NCI-H460 (cell line): ENCODE data around the gene FBXO24. TPM values are rescaled to one million over a fixed set of nuclear protein-coding genes. Genes with fewer than 3 reads are reported as not detected.
A peak's percentile ranks its signal among the peaks of the same experiment; 100 is the strongest.

ENCODE experiments used
- DNase-seq: peaks from one replicate; pipeline ENCODE4 v3.0.0-alpha.2; 2016; ENCODE audit warnings: low read depth; ENCODE audit errors: extremely low read depth
- total RNA-seq: library from RNA; depleted of rRNA; stranded (reverse); fragments of >200 nt; shearing (Covaris generic); gene quantifications from 2 replicates; pipeline ENCODE4 v1.2.3, GENCODE V29; 2014

Gene FBXO24
- total RNA-seq, 1 experiment from 2014 or later: 0.69 TPM

DNA sequence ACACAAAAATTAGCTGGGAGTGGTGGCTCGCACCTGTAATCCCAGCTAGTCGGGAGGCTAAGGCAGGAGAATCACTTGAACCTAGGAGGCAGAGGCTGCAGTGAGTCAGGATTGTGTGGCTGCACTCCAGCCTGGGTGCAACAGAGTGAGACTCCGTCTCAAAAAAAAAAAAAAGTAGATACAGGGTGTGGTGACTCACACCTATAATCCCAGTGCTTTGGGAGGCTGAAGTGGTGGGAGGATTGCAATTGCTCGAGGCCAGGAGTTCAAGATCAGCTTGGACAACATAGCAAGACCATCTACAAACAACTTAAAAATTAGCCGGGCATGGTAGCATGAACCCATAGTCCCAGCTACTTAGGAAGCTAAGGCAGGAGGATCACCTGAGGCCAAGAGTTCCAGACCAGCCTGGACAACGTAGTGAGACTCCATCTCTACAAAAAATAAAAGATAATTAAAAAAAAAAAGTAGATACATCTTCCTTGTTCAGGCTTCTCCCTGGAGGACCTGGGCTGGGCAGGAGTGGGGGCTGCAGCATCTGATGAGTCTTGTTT, 28.3 kb downstream of the FBXO24 start:
- DNase-seq: no peak

DNA sequence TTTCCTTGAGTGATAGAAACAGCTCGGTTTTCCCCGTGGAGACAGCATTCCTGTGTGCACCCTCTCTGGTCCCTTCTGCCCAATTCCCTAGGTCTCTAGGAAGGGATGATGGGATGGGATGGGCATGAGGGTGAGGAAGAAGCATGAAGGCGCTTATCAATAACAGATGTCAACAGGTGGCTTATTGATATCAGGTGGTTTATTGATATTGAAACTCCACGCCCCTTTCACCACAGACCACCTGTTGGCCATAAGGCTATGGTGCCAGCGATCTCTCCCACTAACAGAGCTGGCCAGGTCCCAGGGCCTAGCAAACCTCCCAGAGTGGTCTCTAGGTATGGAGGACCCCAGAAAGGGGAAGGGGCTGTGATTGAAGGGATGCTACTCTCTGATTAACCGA, 34.1 kb downstream of the FBXO24 start:
- no peak for DNase-seq

DNA sequence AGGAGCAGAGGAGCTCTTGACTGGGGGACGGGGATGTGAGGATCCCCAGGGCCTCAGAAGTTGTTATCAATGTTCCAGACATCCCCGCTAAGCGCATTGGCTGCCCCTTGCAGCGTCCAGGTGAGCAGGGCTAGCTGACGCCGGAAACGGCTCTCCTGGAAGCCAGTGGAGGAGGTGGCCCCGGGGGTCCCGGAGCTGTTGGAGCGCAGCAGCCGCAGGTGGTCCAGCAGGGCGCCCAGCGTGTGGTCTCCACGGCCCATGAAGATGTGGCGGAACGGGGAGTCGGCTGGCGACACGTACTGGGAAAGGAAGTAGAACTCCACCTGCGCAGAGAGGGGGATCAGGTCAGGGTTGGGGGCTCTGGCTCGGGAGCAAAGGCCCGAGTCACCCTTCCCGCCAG, 34.7 kb downstream of the FBXO24 start:
- no peak for DNase-seq

DNA sequence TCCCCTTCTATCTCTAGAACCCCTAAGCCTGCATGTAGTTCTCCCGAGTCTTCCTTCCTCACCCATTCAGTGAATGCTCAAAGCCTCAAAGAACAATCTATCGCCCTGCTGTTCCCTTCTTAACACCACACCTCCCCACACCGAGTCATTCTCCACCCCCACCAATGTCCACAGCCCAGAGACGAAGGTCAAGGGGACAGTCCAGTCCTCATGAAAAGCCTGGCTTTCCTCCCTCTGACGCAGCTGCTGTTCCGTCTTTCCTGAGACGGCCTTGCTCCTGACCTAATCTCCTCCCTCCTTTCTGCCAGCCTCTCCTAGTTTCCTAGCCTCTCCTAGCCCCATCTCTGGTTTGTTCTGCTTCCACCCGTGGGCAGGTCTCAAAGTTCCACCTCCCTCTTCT, 35.4 kb downstream of the FBXO24 start:
- no peak for DNase-seq

DNA sequence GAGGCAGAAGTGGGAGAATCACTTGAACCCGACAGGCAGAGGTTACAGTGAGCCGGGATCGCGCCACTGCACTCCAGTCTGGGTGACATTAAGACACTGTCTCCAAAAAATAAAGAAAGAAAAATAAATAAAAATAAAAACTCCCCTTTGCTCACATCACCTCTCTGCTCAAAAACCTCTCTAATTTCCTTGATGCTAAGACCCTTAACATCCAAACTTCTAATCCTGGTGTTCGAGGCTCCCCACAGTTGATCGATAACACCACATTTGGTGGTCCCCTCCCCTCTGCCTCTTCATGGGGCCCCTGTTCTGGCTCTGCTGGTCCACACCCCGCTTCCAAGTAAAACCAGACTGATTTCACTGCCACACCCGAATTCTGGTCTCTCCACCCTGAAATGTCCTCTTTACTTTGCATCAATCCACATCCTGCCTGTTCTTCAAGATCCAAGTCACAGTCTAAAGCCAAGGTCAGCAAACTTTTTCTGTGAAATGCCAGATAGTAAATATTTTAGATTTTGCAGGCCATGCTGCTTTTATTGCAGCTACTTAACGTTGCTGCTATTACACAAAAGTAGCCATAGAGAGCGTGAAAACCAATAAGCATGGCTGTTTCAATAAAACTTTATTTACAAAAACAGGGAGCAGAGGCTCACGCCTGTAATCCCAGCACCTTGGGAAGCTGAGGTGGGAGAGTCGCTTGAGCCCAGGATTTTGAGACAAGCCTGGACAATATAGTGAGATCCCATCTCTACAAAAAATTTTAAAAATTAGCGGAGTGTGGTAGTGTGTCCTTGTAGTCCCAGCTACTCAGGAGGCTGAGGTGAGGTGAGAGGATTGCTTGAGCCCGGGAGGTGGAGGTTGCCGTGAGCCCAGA, 38.1 kb downstream of the FBXO24 start:
- no peak for DNase-seq

DNA sequence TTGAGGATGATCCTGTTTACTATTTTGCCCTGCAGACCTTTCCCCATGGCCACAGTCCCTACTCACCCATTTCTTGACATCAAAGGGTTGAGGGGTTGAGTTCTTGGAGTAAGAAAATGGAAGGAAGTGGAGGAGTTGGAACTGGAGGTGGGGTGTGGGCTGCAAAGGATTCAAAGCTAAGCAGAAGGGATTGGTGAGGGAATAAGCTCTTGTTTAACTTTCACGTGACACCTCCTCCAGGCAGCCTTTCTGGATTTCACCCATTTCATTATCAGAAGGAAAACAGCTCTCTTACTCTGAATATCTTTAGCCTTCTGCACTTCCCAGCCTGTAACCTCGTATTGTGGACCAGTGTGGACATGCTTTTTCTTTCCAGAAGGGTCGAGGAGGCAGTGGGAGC, 39.9 kb downstream of the FBXO24 start:
- no peak for DNase-seq

DNA sequence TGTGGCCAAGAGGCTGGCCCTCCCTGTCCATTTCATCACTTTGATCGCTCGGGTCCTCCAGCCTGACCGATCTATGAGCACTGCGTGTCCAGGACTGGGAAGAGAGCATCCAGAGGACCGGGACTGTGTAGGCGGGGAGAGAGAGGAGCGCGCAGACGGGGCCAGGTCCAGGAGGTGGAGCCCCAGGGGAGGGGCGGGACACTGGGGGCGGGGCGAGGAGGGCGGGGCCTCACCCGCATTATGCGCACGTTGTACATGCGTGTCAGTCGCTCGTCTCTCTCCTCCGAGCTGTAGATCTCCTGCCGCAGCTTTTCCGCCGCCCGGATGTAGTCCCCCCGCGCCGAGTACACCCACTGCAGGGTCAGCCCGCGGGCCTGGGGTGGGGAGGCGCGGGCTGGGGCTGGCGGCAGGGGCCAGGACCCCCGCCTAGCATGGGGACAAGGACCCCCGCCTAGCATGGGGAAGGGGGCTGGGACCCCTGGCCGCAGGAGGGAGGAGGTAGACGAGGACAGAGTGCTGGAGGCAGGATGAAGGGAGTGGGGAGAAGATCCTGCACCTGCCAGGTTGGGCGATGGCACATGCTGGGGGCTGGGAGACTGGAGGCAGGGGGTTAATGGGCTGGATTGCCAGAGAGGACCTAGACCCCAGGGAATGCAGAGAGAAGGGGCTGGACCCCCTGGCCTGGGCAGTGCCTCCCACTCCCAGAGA, 40.6 kb downstream of the FBXO24 start:
- DNase-seq: peak; percentile 80

DNA sequence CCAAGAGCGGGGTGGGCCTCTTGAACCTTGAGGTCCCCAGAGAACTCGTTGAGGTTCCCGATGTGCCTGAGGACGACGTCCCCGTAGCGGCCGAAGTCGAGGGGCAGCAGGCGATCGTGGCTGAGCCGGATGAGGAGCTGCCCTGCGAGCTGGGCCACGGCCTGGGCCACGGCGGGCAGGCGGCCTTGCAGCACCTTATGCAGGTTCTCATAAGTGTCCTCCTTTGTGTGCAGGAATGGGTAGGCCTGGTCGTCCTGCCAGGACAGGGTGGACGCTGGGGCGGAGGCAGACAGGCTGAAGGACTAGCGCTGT, 41.1 kb downstream of the FBXO24 start:
- DNase-seq: no peak

DNA sequence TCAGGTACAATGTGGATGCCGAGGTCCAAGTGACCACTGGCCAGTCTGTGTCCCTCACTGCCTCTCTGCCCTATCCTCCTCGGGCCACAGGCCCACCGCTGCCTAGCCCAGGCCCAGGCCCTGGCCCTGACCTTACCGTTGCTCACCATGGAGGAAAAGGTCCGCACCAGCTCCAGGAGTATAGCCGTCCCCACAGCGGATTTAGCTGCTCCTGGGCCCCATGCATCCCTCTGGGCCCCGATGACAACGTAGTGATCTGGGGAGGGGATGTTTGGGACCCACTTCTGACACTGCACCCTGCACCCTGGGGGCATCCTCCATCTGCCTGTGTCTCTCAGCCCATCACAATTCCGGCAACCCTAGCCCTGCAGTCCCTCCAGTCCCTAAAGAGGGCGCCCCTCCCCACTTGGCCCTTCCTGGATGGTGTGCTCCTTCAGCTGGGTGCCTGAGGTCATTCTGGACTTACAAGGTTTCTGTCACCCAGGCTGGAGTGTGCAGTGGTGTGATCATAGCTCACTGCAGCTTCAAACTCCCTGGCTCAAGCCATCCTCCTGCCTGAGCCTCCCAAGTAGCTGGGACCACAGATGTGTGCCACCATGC, 43.1 kb downstream of the FBXO24 start:
- peak; percentile 21 for DNase-seq

DNA sequence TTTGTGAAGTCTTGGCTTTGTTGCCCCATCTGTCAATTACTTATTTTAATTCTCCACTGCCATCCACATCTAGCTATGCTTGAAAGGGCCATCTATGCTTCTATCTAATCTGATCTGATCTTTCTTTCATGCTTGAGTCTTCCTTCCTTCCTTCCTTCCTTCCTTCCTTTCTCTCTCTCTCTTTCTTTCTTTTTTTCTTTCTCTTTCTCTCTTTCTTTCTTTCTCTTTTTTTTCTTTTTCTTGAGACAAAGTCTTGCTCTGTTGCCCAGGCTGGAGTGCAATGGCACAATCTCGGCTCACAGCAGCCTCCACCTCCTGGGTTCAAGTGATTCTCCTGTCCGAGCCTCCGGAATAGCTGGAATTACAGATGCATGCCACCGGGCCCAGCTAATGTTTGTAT, 43.9 kb downstream of the FBXO24 start:
- DNase-seq: no peak

DNA sequence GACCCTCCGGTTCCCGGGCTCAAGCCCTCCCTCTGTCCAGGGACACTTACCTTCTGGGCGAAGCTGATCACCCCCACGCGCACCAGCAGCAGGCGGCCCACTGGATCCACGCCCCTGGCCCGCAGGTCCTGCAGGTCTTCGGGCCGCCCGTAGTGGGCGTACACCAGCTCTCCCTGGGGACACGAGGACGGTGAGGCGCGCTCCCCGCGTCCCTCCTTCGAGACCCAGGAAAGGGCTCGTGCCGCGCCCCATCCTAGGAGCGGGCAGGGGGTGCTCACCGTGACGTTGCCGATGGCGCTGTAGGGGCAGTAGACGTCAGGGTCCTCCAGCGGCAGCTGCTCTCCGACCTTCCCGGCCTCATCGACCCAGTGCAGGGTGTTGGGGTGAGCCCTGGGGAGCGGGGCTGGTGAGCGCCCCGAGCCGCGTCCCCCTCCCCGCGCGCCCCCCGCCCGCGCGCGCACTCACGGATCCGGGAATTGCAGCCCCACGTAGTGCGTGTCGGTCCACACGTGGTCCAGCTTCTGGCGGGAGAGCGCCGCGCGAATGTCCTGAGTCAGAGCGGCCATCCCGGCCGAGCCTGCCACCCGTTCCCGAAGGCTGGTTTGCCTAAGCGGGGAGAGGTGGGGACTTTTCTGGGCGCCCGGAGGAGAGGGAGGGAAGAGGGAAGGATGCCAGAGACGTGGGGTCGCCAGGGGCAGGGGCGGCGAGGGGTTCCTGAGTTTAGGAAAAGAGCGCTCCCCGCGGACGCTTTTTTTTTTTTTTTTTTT, 47.0 kb downstream of the FBXO24 start:
- DNase-seq: peak; percentile 65

DNA sequence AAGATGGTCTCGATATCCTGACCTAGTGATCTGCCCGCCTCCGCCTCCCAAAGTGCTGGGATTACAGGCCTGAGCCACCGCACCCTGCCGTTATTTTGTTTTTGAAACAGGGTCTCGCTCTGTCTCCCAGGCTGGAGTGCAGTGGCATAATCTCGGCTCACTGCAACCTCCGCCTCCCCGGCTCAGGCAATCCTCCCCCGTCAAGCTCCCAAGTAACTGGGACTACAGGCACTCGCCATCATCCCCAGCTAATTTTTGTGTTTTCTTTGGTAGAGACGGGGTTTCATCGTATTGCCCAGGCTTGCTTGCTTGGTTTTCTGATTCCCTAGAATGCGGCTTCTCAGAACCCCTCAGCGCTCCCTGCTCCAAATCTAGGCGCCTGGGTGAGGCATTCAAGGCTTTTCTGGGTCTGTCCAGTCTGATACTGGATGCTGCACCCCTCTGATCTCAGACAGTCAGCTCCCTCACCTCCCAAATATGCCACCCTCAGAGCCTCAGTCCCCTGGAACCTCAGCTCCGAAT, 53.9 kb downstream of the FBXO24 start:
- DNase-seq: no peak

DNA sequence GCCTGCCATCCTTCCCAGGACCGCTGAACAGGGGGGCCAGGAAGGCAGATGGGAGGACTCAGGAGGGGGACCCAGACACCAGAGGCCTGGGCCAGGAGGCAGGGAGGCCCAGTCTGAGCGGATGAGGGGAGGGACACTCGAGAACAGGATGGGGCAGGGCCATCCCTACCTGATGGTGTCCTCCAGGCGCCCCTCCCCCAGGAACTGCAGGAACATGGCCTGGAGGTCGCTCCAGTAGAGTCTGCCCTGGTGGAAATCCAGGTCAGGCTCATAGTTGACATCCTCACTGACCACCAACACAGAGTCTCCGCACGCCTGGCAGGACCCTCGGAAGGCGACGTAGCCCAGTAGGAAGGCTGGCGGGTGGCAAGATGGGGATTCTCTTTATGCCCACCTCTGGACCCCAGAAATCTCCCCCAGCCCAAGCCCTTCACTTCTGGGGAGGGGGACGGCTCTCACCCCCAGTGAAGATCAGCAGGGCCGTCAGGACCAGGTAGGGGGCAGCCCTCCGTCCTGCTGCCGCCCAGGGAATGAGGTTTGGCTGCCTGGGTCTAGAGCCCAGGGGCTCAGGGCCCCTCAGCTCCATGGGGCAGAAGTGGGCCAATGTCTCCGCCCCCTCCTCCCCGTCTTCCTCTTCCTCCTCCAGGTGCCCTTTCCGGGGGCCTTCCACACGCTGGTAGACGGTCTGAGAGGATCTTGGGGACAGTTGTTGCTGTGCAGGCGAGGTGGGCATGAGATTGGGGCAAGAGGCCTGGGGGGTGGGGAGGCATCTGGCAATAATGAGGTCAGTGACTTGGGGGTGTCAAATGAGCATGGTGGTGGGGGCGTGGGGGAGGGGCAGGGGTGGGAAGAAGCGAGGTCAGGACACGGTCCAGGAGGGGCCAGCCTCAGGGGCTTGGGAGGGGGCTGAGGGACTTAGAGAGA, 54.7 kb downstream of the FBXO24 start:
- no peak for DNase-seq

DNA sequence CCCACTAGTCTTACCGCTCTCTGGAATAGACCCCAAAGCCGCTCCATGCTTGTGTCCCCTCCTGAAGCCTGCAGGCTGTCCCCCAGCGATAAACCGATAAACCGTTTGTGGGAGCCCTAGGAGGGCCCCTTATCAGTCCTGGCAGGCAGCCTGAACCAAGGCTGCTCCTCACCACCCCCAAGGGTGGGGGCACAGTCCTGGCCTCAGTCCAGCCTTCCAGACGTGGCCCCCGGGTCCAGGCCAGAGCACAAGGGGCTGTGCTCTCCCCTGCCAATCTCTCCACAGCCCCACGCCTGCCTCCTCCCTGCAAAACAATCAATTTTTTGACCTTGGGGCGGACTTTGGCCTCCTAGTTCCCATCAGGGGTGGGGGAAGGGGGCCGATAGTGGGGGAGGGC, 55.3 kb downstream of the FBXO24 start, which contains the start of gene TFR2:
Gene TFR2 (minus strand): TSS at position 90 of the 397 bp plus-strand sequence. CDS start 43 bp downstream, at position 47.
- DNase-seq: no peak

DNA sequence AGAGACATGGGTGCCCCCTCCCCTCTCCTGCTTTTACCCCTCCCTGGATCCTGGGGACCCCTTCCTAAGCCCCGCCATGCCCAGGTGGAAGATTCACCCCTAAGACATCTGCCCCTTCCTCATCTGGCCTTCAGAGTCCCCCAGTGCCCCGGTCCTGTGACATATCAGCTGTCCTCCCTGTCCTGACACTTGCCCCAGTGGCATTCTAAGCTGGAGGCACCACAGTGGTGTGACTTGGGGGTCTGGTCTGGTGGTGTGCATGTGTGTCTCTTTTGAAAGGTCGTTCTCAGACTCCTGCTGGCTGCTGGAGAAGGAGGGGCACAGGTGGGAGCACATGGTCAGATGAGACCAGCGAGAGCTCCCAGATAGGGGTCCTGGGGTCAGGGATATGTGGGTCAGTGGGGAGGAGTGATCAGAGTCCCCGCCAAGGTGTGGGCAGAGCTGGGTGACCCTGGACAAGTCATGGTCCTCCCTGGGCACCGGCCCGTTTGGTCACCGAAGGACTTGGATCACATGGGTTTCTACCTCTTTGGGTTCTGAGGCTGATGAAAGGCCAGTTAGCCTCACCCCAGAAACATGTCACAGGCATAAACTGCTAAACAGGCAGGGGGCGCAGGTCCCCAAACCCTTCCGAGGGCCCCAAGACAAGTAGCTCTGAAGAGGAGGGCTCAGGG, 55.9 kb downstream of the FBXO24 start:
- no peak for DNase-seq

DNA sequence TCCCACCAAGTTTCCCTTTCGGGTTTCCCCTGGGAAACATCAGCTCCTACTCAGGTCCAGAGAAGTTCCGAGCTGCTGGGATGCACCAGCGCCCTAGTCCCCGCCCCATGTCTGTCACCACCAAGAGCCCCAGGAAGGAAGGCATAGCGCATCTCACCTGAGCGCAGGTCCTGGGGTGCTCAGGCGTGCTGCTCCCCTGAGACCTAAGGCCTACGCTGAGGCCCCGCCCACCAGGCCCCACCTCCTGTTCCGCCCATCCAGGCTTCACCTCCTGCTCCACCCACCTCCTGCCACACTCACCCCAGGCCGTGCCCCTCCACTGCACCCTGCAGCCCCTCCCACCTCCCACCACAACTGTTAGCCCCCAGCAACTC, 56.4 kb downstream of the FBXO24 start:
- no peak for DNase-seq

DNA sequence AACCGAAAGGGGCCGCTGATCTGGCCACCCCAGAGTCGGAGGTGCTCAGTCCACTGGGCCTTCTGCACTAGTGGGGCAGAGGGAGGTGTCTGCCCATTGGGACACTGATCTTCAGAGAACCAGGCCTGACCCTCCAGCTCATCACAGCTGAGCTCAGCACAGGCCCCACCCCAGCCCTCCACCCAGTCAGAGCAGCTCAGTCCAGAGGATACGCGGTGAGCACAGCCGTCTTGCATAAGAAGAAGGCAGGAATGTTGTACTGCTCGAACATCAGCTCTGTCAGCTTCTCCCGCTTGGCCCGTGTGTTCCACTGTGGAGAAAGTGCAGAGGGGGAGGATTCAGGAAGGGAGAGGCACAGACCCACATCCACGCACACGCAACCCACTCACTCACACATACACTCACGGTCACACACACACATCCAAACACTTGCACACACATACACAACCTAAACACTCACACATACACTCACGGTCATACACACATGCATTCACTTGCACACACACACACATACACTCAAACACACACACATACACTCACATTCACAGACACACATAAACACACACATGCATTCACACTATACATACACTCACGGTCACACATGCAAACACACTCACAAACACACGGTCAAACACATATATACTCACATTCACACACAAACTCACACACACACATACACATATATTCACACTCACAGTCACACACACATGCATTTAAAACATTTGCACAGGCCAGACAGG, 63.9 kb downstream of the FBXO24 start:
- no peak for DNase-seq
